IMR-90 (cell line): Measurements from ENCODE around the gene IGDCC3. TPM values are rescaled to one million over a fixed set of nuclear protein-coding genes. Genes with fewer than 3 reads are reported as not detected.

ENCODE experiments used
- ATAC-seq: fragments of 200-7000 bp; cut with Tn5 transposase; 2 replicates; pipeline ENCODE4 v1.9.1; 2020; ENCODE audit warnings: low read depth, mild to moderate bottlenecking, moderate library complexity
- BruUV-seq: library from RNA; stranded (reverse); fragments of 400-500 nt; replicated peaks from 2 replicates; lab custom pipeline; 2021; lab: Mats Ljungman, UMichigan
- CTCF ChIA-PET: fragments of 300-600 bp; formaldehyde crosslinking; extraction: SDS; loops from one replicate; lab custom pipeline; 2021; ENCODE audit warnings: antibody characterized with exemption; lab: Yijun Ruan, JAX
- POLR2A ChIA-PET: fragments of 300-600 bp; sonication (Branson Sonifier 250); formaldehyde crosslinking; loops from one replicate; lab custom pipeline; 2022; ENCODE audit warnings: antibody characterized with exemption; ENCODE audit not compliant: unreplicated experiment; lab: Charles Lee
- DNase-seq: peaks from one replicate; pipeline ENCODE4 v3.0.0; 2013
- H2AFZ ChIP-seq: replicated peaks from 2 replicates; pipeline ENCODE3; 2013; ENCODE audit warnings: low read length, mild to moderate bottlenecking; ENCODE audit not compliant: poor library complexity
- H2AK5ac ChIP-seq: 2 replicates; pipeline ENCODE4 v1.6.1; 2013; ENCODE audit warnings: low read depth, low read length, inconsistent platforms
- H2AK9ac ChIP-seq: replicated peaks from 2 replicates; pipeline ENCODE3; 2013; ENCODE audit warnings: mild to moderate bottlenecking, low read depth, low read length, moderate library complexity; ENCODE audit not compliant: poor library complexity
- H2BK120ac ChIP-seq: 2 replicates; pipeline ENCODE4 v1.6.1; 2013; ENCODE audit warnings: low read depth, low read length, inconsistent platforms
- H2BK15ac ChIP-seq: 3 replicates; pipeline ENCODE4 v1.6.1; 2013; ENCODE audit warnings: low read depth, low read length, inconsistent platforms
- H2BK20ac ChIP-seq: 2 replicates; pipeline ENCODE4 v1.6.1; 2013; ENCODE audit warnings: low read depth, mild to moderate bottlenecking, inconsistent platforms, low read length, moderate library complexity
- H2BK5ac ChIP-seq: 2 replicates; pipeline ENCODE4 v1.6.1; 2013; ENCODE audit warnings: mild to moderate bottlenecking, low read depth, low read length, inconsistent platforms; ENCODE audit not compliant: poor library complexity, severe bottlenecking
- H3K14ac ChIP-seq: replicated peaks from 2 replicates; pipeline ENCODE4 v1.6.1; 2013; ENCODE audit warnings: low read depth, low read length, inconsistent platforms
- H3K18ac ChIP-seq: 2 replicates; pipeline ENCODE4 v1.6.1; 2013; ENCODE audit warnings: low read depth, low read length, control low read depth
- H3K23ac ChIP-seq: 2 replicates; pipeline ENCODE4 v1.6.1; 2013; ENCODE audit warnings: low read depth, low read length, inconsistent platforms
- H3K27ac ChIP-seq: 2 replicates; pipeline ENCODE4 v1.5.1; 2013; ENCODE audit warnings: mild to moderate bottlenecking, control low read depth, low read length; ENCODE audit not compliant: insufficient read depth
- H3K27me3 ChIP-seq: 2 replicates; pipeline ENCODE4 v1.6.1; 2013; ENCODE audit warnings: low read length; ENCODE audit not compliant: control insufficient read depth, insufficient read depth
- H3K36me3 ChIP-seq: 2 replicates; pipeline ENCODE4 v1.6.1; 2013; ENCODE audit warnings: low read length, mixed read lengths; ENCODE audit not compliant: control insufficient read depth, insufficient read depth
- H3K4ac ChIP-seq: 2 replicates; pipeline ENCODE4 v1.6.1; 2013; ENCODE audit warnings: low read depth, low read length, inconsistent platforms
- H3K4me1 ChIP-seq: 2 replicates; pipeline ENCODE4 v1.6.1; 2013; ENCODE audit warnings: low read length, mixed read lengths; ENCODE audit not compliant: control insufficient read depth, insufficient read depth
- H3K4me2 ChIP-seq: 2 replicates; pipeline ENCODE4 v1.6.1; 2013; ENCODE audit warnings: low read depth, mild to moderate bottlenecking, control low read depth, low read length, moderate library complexity
- H3K4me3 ChIP-seq: 2 replicates; pipeline ENCODE4 v1.5.1; 2013; ENCODE audit warnings: low read depth, mild to moderate bottlenecking, control low read depth, low read length, moderate library complexity; ENCODE audit not compliant: insufficient read depth
- H3K56ac ChIP-seq: 2 replicates; pipeline ENCODE4 v1.6.1; 2013; ENCODE audit warnings: low read length, inconsistent platforms; ENCODE audit not compliant: insufficient read depth; ENCODE audit errors: extremely low read depth
- H3K79me1 ChIP-seq, 2 experiments: 2 replicates each; pipeline ENCODE4 v1.6.1; 2013; ENCODE audit warnings: low read length in 2 of 2, inconsistent platforms in 1 of 2, low read depth in 1 of 2
- H3K9ac ChIP-seq: 2 replicates; pipeline ENCODE4 v1.6.1; 2013; ENCODE audit warnings: low read depth, low read length, control low read depth
- H3K9me1 ChIP-seq: 2 replicates; pipeline ENCODE4 v1.6.1; 2013; ENCODE audit warnings: low read length, inconsistent platforms; ENCODE audit not compliant: insufficient read depth
- H3K9me3 ChIP-seq: 2 replicates; pipeline ENCODE4 v1.6.1; 2013; ENCODE audit warnings: low read length; ENCODE audit not compliant: control insufficient read depth, insufficient read depth
- H4K20me1 ChIP-seq: 2 replicates; pipeline ENCODE4 v1.6.1; 2013; ENCODE audit warnings: low read length, inconsistent platforms; ENCODE audit not compliant: insufficient read depth
- H4K5ac ChIP-seq: 2 replicates; pipeline ENCODE4 v1.6.1; 2013; ENCODE audit warnings: mild to moderate bottlenecking, low read depth, low read length, control low read depth
- H4K8ac ChIP-seq, 2 experiments: 2 replicates each; pipeline ENCODE4 v1.6.1; 2013; ENCODE audit warnings: low read depth in 2 of 2, low read length in 2 of 2, control low read depth in 1 of 2, inconsistent platforms in 1 of 2
- H4K91ac ChIP-seq: 2 replicates; pipeline ENCODE4 v1.6.1; 2013; ENCODE audit warnings: low read depth, low read length, inconsistent platforms; ENCODE audit not compliant: insufficient read depth
- CTCF ChIP-seq: conservative IDR thresholded peaks from 2 replicates; pipeline ENCODE4 v1.5.1; 2012; ENCODE audit warnings: mild to moderate bottlenecking, low read depth, low read length, improper control_type of control experiment
- FOS ChIP-seq: fragments of 150-350 bp; IDR thresholded peaks from 2 replicates; pipeline ENCODE4 v1.6.1; 2016; ENCODE audit warnings: low read depth, low read length
- WGBS, 2 experiments: methylation state at CpG; one replicate each; pipeline versions ENCODE4 v1.1.5 to v1.1.7; 2013; ENCODE audit warnings: missing lambda C conversion rate in 2 of 2; ENCODE audit not compliant: insufficient read length in 1 of 2; ENCODE audit errors: extremely low coverage in 2 of 2; 5-methylcytosine and 5-hydroxymethylcytosine counted together
- dilution Hi-C: fragments of 300-500 bp; cut with HindIII; formaldehyde crosslinking; loops from one replicate; pipeline ENCODE4 v1.14.3; 2018; ENCODE audit warnings: low sequenced_read_pairs; ENCODE audit not compliant: unreplicated experiment
- in situ Hi-C: fragments of 300-500 bp; cut with MboI; formaldehyde crosslinking; loops from 3 replicates; pipeline ENCODE4 v1.14.3; 2019; ENCODE audit warnings: low sequenced_read_pairs, inconsistent platforms, mixed read lengths
- intact Hi-C: fragments of 100-400 bp; cut with micrococcal nuclease; formaldehyde crosslinking; loops from 2 replicates; pipeline ENCODE4 v1.10.0; 2022
- polyA plus RNA-seq, 3 experiments: library from polyadenylated mRNA; depleted of rRNA; stranded (reverse); fragments of >200 nt; gene quantifications; 2 replicates each; pipeline ENCODE4 v1.2.3, GENCODE V29; 2012; ENCODE audit warnings: low replicate concordance in 1 of 3
- total RNA-seq: library from RNA; depleted of rRNA; stranded (reverse); fragments of >200 nt; gene quantifications from 2 replicates; pipeline ENCODE4 v1.2.3, GENCODE V29; 2012

IGDCC3 gene
- total and polyA plus RNA-seq, 2 of the 4 experiments (the other 2 are of a cell fraction), result 0.18 to 0.19 TPM

- intact Hi-C loops (no loop called here), in situ Hi-C loops (no loop called here), dilution Hi-C loops (no loop called here)
- Histone ChIP-seq H3K9me3 (no peaks in the 10 kb centered on the region), H2AK5ac (peak overlapping the region; percentile 71; the same call in 1 of the 2 replicates), H2BK20ac (peak overlapping the region; percentile 58; the same call in 1 of the 2 replicates), H2BK120ac (peak overlapping the region; percentile 57; the same call in 1 of the 2 replicates), H3K36me3 (no peaks in the 10 kb centered on the region), H3K27me3 (peaks cover 3% of the 10 kb centered on the region; the same call in 1 of the 2 replicates), H3K9me1 (0 out of 2 replicates have a peak, but pooled peaks cover 3% of the 10 kb centered on the region), H3K56ac (no peak overlapping the region), H2AFZ (peak overlapping the region; percentile 58), H3K4me3 (no peak overlapping the region), H3K4me1 (peaks cover 11% of the 10 kb centered on the region), H3K9ac (peak overlapping the region; percentile 20; the same call in 1 of the 2 replicates), H2BK5ac (peak overlapping the region; percentile 42), H4K8ac (peak overlapping the region in 1 of 2 experiments; percentile 62; a peak in 2 of 4 replicates), H4K91ac (peak overlapping the region; percentile 77; the same call in 1 of the 2 replicates), H3K4ac (peak overlapping the region; percentile 32), H4K20me1 (peaks cover 10% of the 10 kb centered on the region), H3K23ac (peak overlapping the region; percentile 64; the same call in 1 of the 2 replicates), H2AK9ac (no peak overlapping the region), H2BK15ac (peak overlapping the region; percentile 55; the same call in 1 of the 3 replicates), H3K79me1 (no peaks in the 10 kb centered on the region), H3K14ac (0 out of 2 replicates have a peak overlapping the region, but pooled peaks have one; percentile 3), H4K5ac (peak overlapping the region; percentile 28; the same call in 1 of the 2 replicates), H3K4me2 (peak overlapping the region; percentile 56), H3K27ac (peak overlapping the region; percentile 68; the same call in 1 of the 2 replicates), H3K18ac (peak overlapping the region; percentile 68)
- TF ChIP-seq FOS (peak; percentile 26; the same call in 1 of the 2 replicates), CTCF (no peak)
- DNase-seq (peak; percentile 75), ATAC-seq (peak; percentile 95)
- ChIA-PET POLR2A (no interaction called here), CTCF (interaction anchor here (1.1 to 3.2 kb wide), 2 partner anchors 9 to 75 kb away, joined by 4 to 9 read pairs; no protein-coding TSS in a partner anchor)
- BruUV-seq, result no TSS peak
- 14% methylated on average over 1 of the region's 12 CpGs; no CpG with 5 or more reads in 1 of the 2 experiments for WGBS, 2 experiments
These were observed 67.9 kb downstream of the IGDCC3 start for GRCh38 chr15:65309882-65310418.
